ENCODE results near the gene ARFGAP1.
A peak's percentile ranks its signal among the peaks of the same experiment; 100 is the strongest.
"Not testable (repeated sequence)": the region's sequence is repeated elsewhere in the genome, so short reads cannot be mapped to it uniquely, and the experiment has no call there.

ARFGAP1 gene

DNA sequence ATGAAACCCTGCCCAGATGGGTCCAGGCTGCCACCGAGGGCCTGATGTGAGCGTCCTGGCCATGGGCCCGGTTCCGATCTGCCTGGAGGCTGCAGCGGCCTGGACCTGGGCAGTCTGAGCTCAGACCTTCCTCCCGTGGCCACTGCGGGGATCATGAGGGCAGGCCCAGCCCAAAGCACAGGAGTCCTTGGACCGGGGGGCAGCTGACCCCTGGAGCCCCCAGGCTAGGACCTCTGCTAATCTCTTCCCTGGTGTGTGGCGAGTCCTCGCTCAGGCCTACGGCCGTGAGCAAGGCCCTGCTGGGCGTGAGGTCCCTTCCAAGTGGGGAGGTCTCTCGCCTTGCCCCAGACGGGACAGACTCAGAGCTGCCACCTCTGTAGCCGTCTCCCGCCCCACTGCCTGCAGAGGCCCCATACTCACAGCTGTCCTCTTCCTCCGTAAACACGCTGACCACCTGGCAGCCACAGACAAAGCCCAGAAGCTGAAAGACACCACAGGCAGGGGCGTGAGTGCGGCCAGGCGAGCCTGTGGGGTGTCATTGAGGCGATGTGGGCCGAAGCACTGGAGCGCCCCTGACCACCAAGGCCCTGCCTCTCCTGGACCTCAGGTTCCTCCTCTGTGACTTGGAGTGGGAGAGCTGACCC lies 28.9 kb upstream of the ARFGAP1 start:
- H3K4me1 ChIP-seq, result peaks cover 37 to 99% (median 91%) of the 10 kb centered on the region in 10 experiments
- H3K9ac ChIP-seq, result no peak overlapping the region
- no peak overlapping the region for H3K4me3 ChIP-seq
- no peak overlapping the region for H3K27ac ChIP-seq
- peaks cover 0 to 65% (median 11%) of the 10 kb centered on the region in 11 experiments; a peak in 13 of 22 replicates for H4K20me1 ChIP-seq
- H3K9me3 ChIP-seq (replicated peaks in 1 of 11), result no peaks in the 10 kb centered on the region
- H3K4me2 ChIP-seq, result peak overlapping the region in 7 of 11 experiments; percentile 43 to 76 (median 71); a peak in 13 of 22 replicates
- H3K36me3 ChIP-seq, result peaks cover 0 to 5% (median 0%) of the 10 kb centered on the region in 11 experiments; a peak in 1 of 22 replicates
- no peak for TF ChIP-seq Cebpa-rat (IDR thresholded peaks at IDR 0.05)
- H3K27me3 ChIP-seq, result peaks cover 0 to 56% (median 0%) of the 10 kb centered on the region in 11 experiments; a peak in 8 of 22 replicates

DNA sequence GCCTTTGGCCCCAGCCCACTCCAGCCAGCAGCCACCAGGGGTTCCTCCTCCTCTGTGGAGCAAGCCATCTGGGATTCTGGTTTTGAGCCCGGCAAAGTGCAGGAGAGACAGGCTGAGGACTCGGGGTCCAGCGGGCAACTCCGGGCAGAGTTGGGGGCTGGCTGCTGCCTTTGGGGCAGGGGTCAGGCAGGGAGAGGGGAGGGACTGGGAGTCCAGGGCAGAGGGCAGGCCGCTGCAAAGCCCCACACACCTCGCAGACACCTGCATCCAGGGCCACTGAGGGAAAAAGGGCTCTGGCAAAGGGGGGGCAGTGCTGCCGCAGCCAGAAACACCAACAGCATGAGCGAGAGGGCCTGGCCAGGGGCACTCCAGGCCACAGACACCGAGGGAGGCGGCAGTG lies 28.1 kb upstream of the ARFGAP1 start:
- H3K9ac ChIP-seq, result no peak overlapping the region
- no peaks in the 10 kb centered on the region for H3K9me3 ChIP-seq (replicated peaks in 1 of 11)
- H3K4me3 ChIP-seq, result no peak overlapping the region
- TF ChIP-seq Cebpa-rat (IDR thresholded peaks at IDR 0.05), result no peak
- peak overlapping the region in 5 of 11 experiments; percentile 54 to 76 (median 72); a peak in 6 of 22 replicates for H3K4me2 ChIP-seq
- H3K36me3 ChIP-seq, result peaks cover 0 to 5% (median 0%) of the 10 kb centered on the region in 11 experiments; a peak in 1 of 22 replicates
- peaks cover 0 to 69% (median 16%) of the 10 kb centered on the region in 11 experiments; a peak in 13 of 22 replicates for H4K20me1 ChIP-seq
- H3K27me3 ChIP-seq, result peaks cover 0 to 63% (median 0%) of the 10 kb centered on the region in 11 experiments; a peak in 8 of 22 replicates
- no peak overlapping the region for H3K27ac ChIP-seq
- peaks cover 40 to 99% (median 91%) of the 10 kb centered on the region in 10 experiments for H3K4me1 ChIP-seq

DNA sequence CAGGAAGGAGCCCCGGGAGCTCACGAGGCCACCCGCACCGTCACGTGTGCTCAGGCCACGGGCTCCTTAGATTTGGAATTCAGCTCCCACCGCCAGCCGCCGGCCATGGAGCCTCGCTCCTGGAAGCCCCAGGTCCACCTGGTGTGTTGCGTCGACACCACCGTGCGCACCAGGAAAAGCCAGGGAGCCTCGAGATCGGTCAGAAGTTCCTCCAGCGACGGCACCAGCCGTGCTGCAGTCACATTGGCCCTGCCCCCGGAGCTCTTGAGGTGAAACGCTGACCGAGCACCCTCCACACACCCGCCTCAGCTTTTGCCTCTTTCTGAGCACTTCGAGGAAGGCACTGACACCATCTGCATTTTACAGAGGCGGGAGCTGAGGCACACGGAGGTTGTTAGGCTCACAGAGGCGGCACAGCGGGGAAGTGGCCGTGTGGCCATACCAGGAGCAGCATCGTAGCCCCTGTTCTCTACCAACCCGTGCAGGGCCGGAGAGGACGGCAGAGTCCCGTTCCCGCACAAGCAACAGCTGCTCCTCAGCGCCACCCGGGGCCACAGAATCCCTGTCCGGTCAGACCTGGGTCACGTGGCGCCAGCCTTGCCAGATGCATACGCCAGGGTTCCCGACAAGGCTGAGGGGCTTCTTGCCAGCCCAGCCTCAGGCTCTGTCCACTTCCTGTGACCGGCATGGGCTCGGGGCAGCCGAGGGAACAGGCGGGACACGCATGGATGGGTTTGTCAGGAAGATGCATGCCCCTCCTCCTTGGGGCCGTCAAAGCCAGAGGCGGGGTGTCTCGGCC lies 25.9 kb upstream of the ARFGAP1 start:
- H3K27ac ChIP-seq, result 0 out of 22 replicates have a peak overlapping the region, but pooled peaks of 1 of the 11 experiments have one; percentile 8
- peaks cover 0 to 5% (median 0%) of the 10 kb centered on the region in 11 experiments; a peak in 1 of 22 replicates for H3K36me3 ChIP-seq
- peaks cover 33 to 99% (median 91%) of the 10 kb centered on the region in 10 experiments for H3K4me1 ChIP-seq
- peaks cover 0 to 72% (median under 1%) of the 10 kb centered on the region in 11 experiments; a peak in 10 of 22 replicates for H3K27me3 ChIP-seq
- H3K4me3 ChIP-seq, result peak overlapping the region in 6 of 10 experiments; percentile 15 to 48 (median 29); a peak in 7 of 20 replicates
- no peak for TF ChIP-seq Cebpa-rat (IDR thresholded peaks at IDR 0.05)
- peak overlapping the region; percentile 79 to 98 (median 94) for H3K4me2 ChIP-seq
- H3K9ac ChIP-seq, result peak overlapping the region in 4 of 11 experiments; percentile 26 to 47 (median 37); a peak in 7 of 22 replicates
- H3K9me3 ChIP-seq (replicated peaks in 1 of 11), result no peaks in the 10 kb centered on the region
- peaks cover 0 to 67% (median 16%) of the 10 kb centered on the region in 11 experiments; a peak in 13 of 22 replicates for H4K20me1 ChIP-seq

DNA sequence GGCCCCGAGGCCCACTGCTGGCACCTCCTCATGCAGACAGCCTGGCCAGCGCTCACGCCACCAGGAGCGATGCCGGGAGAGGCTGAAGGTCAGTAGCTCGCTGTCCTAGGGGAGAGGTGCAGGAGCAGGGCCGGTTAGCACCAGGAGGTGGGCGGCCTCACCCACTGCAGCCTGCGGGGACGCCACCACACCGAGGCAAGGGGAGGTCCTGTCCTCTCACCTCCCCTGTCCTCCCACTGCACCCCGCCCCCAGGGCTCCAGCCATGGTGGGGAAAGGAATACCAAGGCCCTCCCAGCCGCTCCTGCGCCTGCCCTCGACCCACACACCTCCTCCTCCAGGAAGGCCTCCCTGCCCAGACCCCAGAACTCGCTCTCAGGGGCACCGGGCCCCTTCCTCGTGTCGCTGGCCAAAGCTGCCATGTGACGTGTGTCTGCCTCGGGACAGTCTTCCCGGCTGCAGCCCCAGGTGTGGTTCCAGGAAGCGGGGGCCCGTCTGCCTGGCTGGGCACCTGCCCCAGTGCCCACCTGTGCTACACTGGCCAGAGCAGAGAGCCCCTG lies 24.9 kb upstream of the ARFGAP1 start:
- no peak for TF ChIP-seq Cebpa-rat (IDR thresholded peaks at IDR 0.05)
- H3K9ac ChIP-seq, result peak overlapping the region in 4 of 11 experiments; percentile 1 to 54 (median 34); a peak in 5 of 22 replicates
- peaks cover 4 to 75% (median 11%) of the 10 kb centered on the region in 11 experiments; a peak in 21 of 22 replicates for H3K27me3 ChIP-seq
- peak overlapping the region in 2 of 11 experiments; percentile 2 to 9; a peak in 1 of 22 replicates for H3K27ac ChIP-seq
- no peaks in the 10 kb centered on the region for H3K9me3 ChIP-seq (replicated peaks in 1 of 11)
- H3K4me1 ChIP-seq, result peaks cover 37 to 99% (median 92%) of the 10 kb centered on the region in 10 experiments
- H4K20me1 ChIP-seq, result peaks cover 0 to 74% (median 16%) of the 10 kb centered on the region in 11 experiments; a peak in 14 of 22 replicates
- H3K4me2 ChIP-seq, result peak overlapping the region; percentile 20 to 98 (median 92)
- H3K36me3 ChIP-seq, result peaks cover 0 to 5% (median 0%) of the 10 kb centered on the region in 11 experiments; a peak in 1 of 22 replicates
- H3K4me3 ChIP-seq, result peak overlapping the region in 2 of 10 experiments; percentile 7 to 29; a peak in 3 of 20 replicates

DNA sequence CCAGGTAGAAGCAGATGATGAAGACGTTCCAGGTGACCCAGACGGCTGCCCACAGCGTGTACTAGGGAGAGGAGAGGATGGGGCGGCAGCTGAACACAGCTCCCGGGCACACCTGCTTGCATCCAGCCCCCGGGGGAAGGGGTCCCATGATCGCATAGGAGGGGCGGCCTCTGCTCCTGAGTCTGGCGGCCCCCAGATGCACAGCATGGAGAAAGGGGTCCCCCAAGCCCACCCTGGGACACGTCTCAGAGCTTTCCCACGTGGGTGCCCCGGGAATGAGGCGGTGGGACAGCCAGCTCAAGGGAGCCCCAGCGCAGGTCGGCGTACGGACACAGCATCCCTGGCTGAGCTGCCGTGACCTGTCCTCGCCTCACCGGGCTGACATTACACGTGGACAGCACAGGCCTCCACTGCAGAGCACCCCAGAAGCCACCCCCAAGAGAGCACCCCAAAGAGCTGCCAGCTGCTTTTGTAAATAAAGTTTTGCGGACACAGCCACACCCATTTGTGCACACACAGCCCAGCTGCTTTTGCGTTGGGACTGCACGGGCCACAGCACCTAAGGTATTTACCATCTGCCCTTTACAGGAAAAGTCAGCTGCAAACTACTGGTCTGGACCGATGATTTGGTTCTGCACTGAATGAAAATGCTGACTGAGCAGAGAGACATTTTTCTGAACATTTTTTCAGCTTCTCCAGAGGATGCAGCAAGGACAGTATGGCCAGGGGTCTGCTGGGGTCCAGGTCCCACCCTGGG lies 23.6 kb upstream of the ARFGAP1 start:
- H3K27ac ChIP-seq, result peak overlapping the region in 2 of 11 experiments; percentile 33 to 60; a peak in 3 of 22 replicates
- peaks cover 0 to 74% (median 22%) of the 10 kb centered on the region in 11 experiments; a peak in 15 of 22 replicates for H4K20me1 ChIP-seq
- H3K9ac ChIP-seq, result peak overlapping the region in 4 of 11 experiments; percentile 26 to 56 (median 49); a peak in 9 of 22 replicates
- peaks cover 47 to 97% (median 91%) of the 10 kb centered on the region in 10 experiments for H3K4me1 ChIP-seq
- H3K36me3 ChIP-seq, result no peaks in the 10 kb centered on the region; a peak in 1 of 22 replicates
- H3K9me3 ChIP-seq (replicated peaks in 1 of 11), result no peaks in the 10 kb centered on the region
- no peak for TF ChIP-seq Cebpa-rat (IDR thresholded peaks at IDR 0.05)
- H3K27me3 ChIP-seq, result peaks cover 16 to 83% (median 24%) of the 10 kb centered on the region in 11 experiments
- H3K4me3 ChIP-seq, result peak overlapping the region in 3 of 10 experiments; percentile 6 to 40 (median 27); a peak in 6 of 20 replicates
- peak overlapping the region; percentile 3 to 97 (median 91); a peak in 20 of 22 replicates for H3K4me2 ChIP-seq

DNA sequence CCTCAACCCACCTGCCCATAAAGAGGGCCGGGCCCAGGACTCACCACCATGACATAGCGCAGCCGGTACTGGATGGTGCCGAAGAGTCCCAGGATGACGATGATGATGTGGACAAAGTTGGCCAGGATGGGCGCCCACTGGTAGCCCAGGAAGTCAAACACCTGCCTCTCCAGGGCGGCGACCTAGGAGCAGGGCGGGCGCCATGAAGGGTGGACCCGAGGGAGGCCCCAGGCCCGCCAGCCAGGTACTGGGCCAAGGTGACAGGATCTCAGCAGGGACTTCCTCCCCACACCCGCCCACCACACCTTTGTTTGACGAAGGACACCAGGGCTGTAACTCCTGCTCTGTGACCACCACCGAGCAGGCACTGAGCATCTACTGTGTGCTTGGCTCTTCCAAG lies 22.7 kb upstream of the ARFGAP1 start:
- Histone ChIP-seq H3K36me3 (no peaks in the 10 kb centered on the region; a peak in 1 of 22 replicates), H3K27ac (peak overlapping the region in 3 of 11 experiments; percentile 5 to 60 (median 33); a peak in 4 of 22 replicates)

DNA sequence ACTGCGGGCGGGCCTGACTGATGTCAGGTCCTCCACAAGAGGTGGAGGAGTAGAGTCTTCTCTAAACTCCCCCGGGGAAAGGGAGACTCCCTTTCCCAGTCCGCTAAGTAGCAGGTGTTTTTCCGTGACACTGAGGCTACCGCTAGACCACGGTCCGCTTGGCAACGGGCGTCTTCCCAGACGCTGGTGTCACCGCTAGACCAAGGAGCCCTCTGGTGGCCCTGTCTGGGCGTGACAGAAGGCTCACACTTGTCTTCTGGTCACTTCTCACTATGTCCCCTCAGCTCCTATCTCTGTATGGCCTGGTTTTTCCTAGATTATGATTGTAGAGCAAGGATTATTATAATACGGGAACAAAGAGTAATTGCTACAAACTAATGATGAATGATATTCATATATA lies 21.3 kb upstream of the ARFGAP1 start:
- Histone ChIP-seq H3K4me1 (peaks cover 54 to 98% (median 93%) of the 10 kb centered on the region in 10 experiments), H3K9ac (peak overlapping the region in 1 of 11 experiments; percentile 82; a peak in 3 of 22 replicates), H3K4me3 (peak overlapping the region in 3 of 10 experiments; percentile 67 to 77 (median 74); a peak in 6 of 20 replicates), H4K20me1 (peaks cover 0 to 76% (median 26%) of the 10 kb centered on the region in 11 experiments; a peak in 17 of 22 replicates), H3K4me2 (peak overlapping the region in 8 of 11 experiments; percentile 33 to 100 (median 96); a peak in 15 of 22 replicates), H3K27me3 (peaks cover 38 to 96% (median 46%) of the 10 kb centered on the region in 11 experiments)
- not testable (repeated sequence) for H3K27ac ChIP-seq; H3K9me3 ChIP-seq (replicated peaks in 1 of 11); H3K36me3 ChIP-seq

More for the DNA sequence above, 22.7 kb upstream of the ARFGAP1 start:
- peak overlapping the region in 10 of 11 experiments; percentile 7 to 97 (median 92); a peak in 18 of 22 replicates for H3K4me2 ChIP-seq
- H3K9me3 ChIP-seq (replicated peaks in 1 of 11), result no peaks in the 10 kb centered on the region
- peak overlapping the region in 3 of 10 experiments; percentile 6 to 40 (median 27); a peak in 4 of 20 replicates for H3K4me3 ChIP-seq
- TF ChIP-seq Cebpa-rat (IDR thresholded peaks at IDR 0.05), result no peak
- peaks cover 0 to 71% (median 25%) of the 10 kb centered on the region in 11 experiments; a peak in 17 of 22 replicates for H4K20me1 ChIP-seq
- H3K4me1 ChIP-seq, result peaks cover 53 to 96% (median 91%) of the 10 kb centered on the region in 10 experiments
- peak overlapping the region in 5 of 11 experiments; percentile 15 to 56 (median 44); a peak in 6 of 22 replicates for H3K9ac ChIP-seq
- peaks cover 23 to 92% (median 32%) of the 10 kb centered on the region in 11 experiments for H3K27me3 ChIP-seq
